ENCODE data around the gene MYOZ2.

The MYOZ2 gene

DNA sequence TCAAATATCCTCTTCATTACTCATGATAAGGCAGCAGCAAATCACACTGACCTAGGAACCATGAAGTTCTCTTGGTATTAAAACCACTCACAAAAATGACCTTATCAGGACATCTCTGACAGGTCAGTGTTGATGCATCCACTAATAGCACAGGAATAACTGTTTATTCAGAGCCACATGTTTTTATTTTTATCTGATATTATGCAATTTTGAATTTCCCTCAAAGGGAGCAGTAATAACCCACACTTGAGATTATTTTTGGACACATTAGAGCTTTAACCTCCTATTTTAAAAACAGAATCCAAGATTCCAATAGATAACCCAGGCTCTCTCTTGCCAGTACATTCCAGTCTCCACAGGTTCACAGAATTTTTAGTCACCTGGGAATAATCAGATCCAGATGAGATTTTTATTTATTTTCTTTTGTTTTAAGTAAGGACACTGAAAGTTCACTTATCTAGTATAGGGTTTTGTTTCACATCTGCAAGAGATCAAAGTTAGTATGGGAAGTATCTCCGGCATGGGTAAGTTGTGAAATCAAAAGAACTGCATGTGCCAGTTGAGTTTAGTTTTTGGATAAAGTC is 36.3 kb upstream of the MYOZ2 start:
- no peak for DNase-seq (ENCODE audit: low read depth)
- TF ChIP-seq, protein P1, sequence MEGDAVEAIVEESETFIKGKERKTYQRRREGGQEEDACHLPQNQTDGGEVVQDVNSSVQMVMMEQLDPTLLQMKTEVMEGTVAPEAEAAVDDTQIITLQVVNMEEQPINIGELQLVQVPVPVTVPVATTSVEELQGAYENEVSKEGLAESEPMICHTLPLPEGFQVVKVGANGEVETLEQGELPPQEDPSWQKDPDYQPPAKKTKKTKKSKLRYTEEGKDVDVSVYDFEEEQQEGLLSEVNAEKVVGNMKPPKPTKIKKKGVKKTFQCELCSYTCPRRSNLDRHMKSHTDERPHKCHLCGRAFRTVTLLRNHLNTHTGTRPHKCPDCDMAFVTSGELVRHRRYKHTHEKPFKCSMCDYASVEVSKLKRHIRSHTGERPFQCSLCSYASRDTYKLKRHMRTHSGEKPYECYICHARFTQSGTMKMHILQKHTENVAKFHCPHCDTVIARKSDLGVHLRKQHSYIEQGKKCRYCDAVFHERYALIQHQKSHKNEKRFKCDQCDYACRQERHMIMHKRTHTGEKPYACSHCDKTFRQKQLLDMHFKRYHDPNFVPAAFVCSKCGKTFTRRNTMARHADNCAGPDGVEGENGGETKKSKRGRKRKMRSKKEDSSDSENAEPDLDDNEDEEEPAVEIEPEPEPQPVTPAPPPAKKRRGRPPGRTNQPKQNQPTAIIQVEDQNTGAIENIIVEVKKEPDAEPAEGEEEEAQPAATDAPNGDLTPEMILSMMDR (IDR thresholded peaks at IDR 0.05; ENCODE audit: insufficient read depth, low read depth, low read length, missing control alignments), result no peak
- H3K4me3 ChIP-seq (ENCODE audit: low read depth, low read length), result no peak overlapping the region

DNA sequence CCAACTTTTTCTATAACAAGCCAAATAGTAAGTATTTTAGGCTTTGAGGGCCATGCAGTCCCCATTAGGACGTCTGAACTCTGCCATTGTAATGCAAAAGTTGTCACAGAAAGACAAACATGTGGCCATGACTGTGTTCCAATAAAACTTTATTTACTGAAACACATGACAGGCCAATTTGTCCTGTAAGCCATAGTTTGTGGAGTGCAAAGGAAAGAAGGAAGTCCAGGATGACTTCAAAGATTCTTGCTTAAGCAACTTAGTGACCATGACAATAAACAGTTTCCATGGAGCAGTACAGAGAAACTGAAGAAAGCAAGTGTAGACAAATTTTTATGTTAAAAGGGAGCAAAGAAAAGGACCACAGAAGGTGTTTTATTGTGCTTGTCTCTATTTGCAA is 35.0 kb upstream of the MYOZ2 start:
- TF ChIP-seq, protein P1 (IDR thresholded peaks at IDR 0.05; ENCODE audit: insufficient read depth, low read depth, low read length, missing control alignments), result no peak
- no peak for DNase-seq (ENCODE audit: low read depth)
- H3K4me3 ChIP-seq (ENCODE audit: low read depth, low read length), result no peak overlapping the region

DNA sequence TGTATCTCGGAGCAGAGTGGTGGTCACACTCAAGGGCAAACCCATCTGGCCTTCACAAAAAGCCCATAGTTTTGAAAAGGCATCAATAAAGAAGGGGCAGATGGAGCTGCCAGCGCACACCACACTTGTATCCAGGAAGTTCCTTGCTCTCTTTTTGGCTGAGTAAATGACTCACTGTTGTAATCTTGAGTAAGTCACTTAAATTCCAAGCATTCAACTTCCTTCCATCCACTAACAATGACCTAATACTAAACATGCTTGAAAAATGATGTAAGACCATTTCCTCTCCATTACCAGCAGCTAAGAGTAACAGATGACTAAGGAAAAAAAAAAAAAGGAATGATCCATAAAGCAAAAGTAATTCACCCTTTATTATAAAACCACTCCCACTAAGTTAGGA is 32.4 kb upstream of the MYOZ2 start:
- DNase-seq (ENCODE audit: low read depth), result no peak
- TF ChIP-seq, protein P1 (IDR thresholded peaks at IDR 0.05; ENCODE audit: insufficient read depth, low read depth, low read length, missing control alignments), result no peak
- no peak overlapping the region for H3K4me3 ChIP-seq (ENCODE audit: low read depth, low read length)

DNA sequence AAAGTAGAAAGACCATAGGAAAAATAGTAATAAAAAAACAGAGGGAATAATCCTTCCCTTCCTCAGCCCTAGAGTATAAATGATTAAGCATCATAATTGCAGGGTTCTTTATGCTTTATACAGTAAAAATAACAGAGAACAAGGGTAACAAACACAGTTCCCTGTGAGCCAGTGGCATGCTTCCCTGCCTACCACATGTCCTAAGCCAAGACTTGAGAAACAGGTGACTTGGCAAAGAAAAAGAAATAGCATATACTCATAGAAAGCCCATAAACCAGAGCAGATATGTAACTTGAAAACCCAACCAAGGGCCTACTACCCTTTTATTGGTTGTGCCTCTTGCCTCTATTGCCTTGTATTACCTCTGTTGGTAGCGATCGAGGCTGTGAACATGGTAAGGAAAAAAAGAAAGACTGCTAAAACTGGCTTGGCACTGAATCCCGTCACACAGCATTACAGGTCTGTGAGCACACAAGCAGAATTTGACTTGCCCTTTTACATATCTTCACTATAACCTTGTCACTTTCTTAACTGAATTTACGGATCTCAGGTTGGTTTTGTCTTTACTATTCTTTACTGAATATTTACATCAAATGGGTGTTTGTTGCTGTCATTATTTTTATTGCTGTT is 30.9 kb upstream of the MYOZ2 start:
- no peak overlapping the region for H3K4me3 ChIP-seq (ENCODE audit: low read depth, low read length)
- TF ChIP-seq, protein P1 (IDR thresholded peaks at IDR 0.05; ENCODE audit: insufficient read depth, low read depth, low read length, missing control alignments), result no peak
- DNase-seq (ENCODE audit: low read depth), result no peak

GRCh38 chr4:119105605-119106004 is 30.0 kb upstream of the MYOZ2 start:
- DNase-seq (ENCODE audit: low read depth), result no peak
- TF ChIP-seq, protein P1 (IDR thresholded peaks at IDR 0.05; ENCODE audit: insufficient read depth, low read depth, low read length, missing control alignments), result no peak
- no peak overlapping the region for H3K4me3 ChIP-seq (ENCODE audit: low read depth, low read length)

DNA sequence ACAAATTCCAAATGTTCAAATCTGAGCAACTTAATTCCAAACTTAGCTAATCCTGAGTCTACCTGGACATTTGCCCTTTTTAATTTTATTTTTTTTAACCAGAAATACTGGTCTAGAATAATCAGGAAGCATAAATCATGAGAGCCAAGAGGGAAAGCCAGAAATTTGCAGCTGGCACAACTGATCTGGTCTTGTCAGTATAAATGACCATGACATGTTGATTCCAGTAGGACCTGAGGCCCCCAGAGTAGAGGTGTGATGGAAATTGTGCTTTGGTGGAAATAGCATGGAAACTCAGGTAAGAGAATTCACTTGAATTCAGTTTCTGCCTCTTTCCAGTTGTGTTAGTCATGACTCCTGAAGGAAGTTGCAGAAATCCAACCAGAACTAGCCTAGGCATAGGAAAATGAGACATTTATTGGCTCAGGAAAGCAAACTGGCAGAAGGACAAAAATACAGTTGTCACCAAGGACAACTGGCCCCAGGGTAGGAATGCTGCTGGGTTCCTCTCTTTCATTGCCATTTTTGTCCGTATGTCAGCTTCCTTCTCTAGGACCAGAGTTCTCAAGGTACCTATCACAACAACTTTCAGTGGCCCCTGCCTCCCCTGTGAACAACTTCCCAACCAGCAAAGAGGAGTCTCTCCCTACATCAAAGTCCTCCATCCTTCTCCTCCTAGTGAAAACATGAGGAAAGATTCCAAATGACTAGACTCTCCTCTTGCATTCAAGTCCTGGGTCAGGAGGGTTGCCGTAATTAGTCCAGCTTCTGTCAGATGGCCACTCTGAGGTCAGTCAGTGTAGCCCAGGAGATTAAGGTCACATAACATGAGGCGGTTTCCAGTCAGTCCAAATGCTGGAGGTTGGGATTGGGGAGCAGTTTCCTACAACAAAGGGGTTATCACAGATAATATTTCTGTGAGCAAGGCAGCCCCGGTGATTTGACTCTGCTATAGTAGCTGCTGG is 29.3 kb upstream of the MYOZ2 start:
- TF ChIP-seq, protein P1 (IDR thresholded peaks at IDR 0.05; ENCODE audit: insufficient read depth, low read depth, low read length, missing control alignments), result no peak
- no peak overlapping the region for H3K4me3 ChIP-seq (ENCODE audit: low read depth, low read length)
- no peak for DNase-seq (ENCODE audit: low read depth)
